ENCODE data around the gene LZTR1. TPM values are rescaled to one million over a fixed set of nuclear protein-coding genes. Genes with fewer than 3 reads are reported as not detected.

LZTR1 gene
- total RNA-seq, 1 donor from 2014 or later, result 87.0 TPM

GRCh38 chr22:21022955-21023614, 41.0 kb downstream of the LZTR1 start:
- DNase-seq (ENCODE audit: low spot score), result no peak
- Mint-ChIP-seq H3K27ac (ENCODE audit: unreplicated experiment) (no peak overlapping the region), H3K9me3 (ENCODE audit: low read depth) (no peaks in the 10 kb centered on the region), H3K4me1 (ENCODE audit: low read depth) (peaks cover 12% of the 10 kb centered on the region), H3K36me3 (ENCODE audit: low read depth) (no peaks in the 10 kb centered on the region), H3K27me3 (ENCODE audit: low read depth) (no peaks in the 10 kb centered on the region), H3K4me3 (ENCODE audit: unreplicated experiment) (no peak overlapping the region)
- peak; percentile 7 for TF ChIP-seq CTCF (IDR thresholded peaks at IDR 0.05)

- TF ChIP-seq CTCF (IDR thresholded peaks at IDR 0.05), result no peak
- Mint-ChIP-seq H3K27ac (ENCODE audit: unreplicated experiment) (no peak overlapping the region), H3K4me1 (ENCODE audit: low read depth) (peaks cover 12% of the 10 kb centered on the region), H3K27me3 (ENCODE audit: low read depth) (no peaks in the 10 kb centered on the region), H3K9me3 (ENCODE audit: low read depth) (no peaks in the 10 kb centered on the region), H3K36me3 (ENCODE audit: low read depth) (no peaks in the 10 kb centered on the region), H3K4me3 (ENCODE audit: unreplicated experiment) (no peak overlapping the region)
- DNase-seq (ENCODE audit: low spot score), result no peak
These were observed 43.2 kb downstream of the LZTR1 start for GRCh38 chr22:21025266-21025665.

GRCh38 chr22:21025763-21026755, 44.0 kb downstream of the LZTR1 start:
- Mint-ChIP-seq H3K9me3 (ENCODE audit: low read depth) (no peaks in the 10 kb centered on the region), H3K27ac (ENCODE audit: unreplicated experiment) (no peak overlapping the region)
- no peak for DNase-seq (ENCODE audit: low spot score)

GRCh38 chr22:21026783-21027692, 44.9 kb downstream of the LZTR1 start:
- no peak overlapping the region for H3K4me3 Mint-ChIP-seq (ENCODE audit: unreplicated experiment)
- H3K27ac Mint-ChIP-seq (ENCODE audit: unreplicated experiment), result peak overlapping the region; percentile 68
- no peaks in the 10 kb centered on the region for H3K9me3 Mint-ChIP-seq (ENCODE audit: low read depth)
- no peak for TF ChIP-seq CTCF (IDR thresholded peaks at IDR 0.05)
- H3K36me3 Mint-ChIP-seq (ENCODE audit: low read depth), result no peaks in the 10 kb centered on the region
- H3K4me1 Mint-ChIP-seq (ENCODE audit: low read depth), result peaks cover 12% of the 10 kb centered on the region
- DNase-seq (ENCODE audit: low spot score), result no peak
- H3K27me3 Mint-ChIP-seq (ENCODE audit: low read depth), result no peaks in the 10 kb centered on the region

More at GRCh38 chr22:21025763-21026755, 44.0 kb downstream of the LZTR1 start:
- H3K27me3 Mint-ChIP-seq (ENCODE audit: low read depth), result no peaks in the 10 kb centered on the region
- no peak overlapping the region for H3K4me3 Mint-ChIP-seq (ENCODE audit: unreplicated experiment)
- TF ChIP-seq CTCF (IDR thresholded peaks at IDR 0.05), result no peak
- peaks cover 12% of the 10 kb centered on the region for H3K4me1 Mint-ChIP-seq (ENCODE audit: low read depth)
- H3K36me3 Mint-ChIP-seq (ENCODE audit: low read depth), result no peaks in the 10 kb centered on the region
